HG02571 (cell line): ENCODE measurements around the gene ZNF428.

Experiments used
- ATAC-seq: cut with Tn5 transposase; IDR thresholded peaks from one replicate; pipeline ENCODE4 v1.9.1; 2021; ENCODE audit warnings: mild to moderate bottlenecking, moderate library complexity; ENCODE audit not compliant: unreplicated experiment

ZNF428 gene

GRCh38 chr19:43569657-43570056 is 49.8 kb downstream of the ZNF428 start:
- no peak for ATAC-seq

GRCh38 chr19:43564800-43565199 is 54.6 kb downstream of the ZNF428 start:
- ATAC-seq = no peak

- no peak for ATAC-seq
Observed at GRCh38 chr19:43563816-43564457, 55.5 kb downstream of the ZNF428 start.

DNA sequence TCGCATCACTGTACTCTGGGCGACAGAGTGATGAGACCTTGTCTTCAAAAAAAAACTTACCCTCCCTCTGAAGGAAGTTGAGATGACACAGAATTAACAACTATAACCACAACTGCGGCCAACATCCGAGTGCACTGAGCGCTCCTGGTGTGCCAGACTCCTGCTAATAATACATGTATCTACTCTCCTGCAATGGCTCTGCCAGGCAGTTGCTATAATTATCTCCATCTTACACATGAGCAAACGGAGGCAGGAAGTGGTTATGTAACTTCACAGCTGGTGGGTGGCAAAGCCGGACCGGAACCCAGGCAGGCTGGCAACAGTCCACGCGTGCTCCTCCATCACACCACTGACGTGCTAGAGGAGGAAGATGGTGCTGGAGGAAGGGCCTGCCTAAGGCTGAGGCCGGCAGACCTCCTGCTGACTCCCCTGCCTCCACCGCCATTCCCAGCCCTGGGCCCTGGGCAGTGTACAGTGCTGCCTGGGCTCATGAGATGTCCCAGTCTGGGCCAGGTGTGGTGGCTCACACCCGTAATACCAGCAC is 56.7 kb downstream of the ZNF428 start:
- ATAC-seq = no peak

DNA sequence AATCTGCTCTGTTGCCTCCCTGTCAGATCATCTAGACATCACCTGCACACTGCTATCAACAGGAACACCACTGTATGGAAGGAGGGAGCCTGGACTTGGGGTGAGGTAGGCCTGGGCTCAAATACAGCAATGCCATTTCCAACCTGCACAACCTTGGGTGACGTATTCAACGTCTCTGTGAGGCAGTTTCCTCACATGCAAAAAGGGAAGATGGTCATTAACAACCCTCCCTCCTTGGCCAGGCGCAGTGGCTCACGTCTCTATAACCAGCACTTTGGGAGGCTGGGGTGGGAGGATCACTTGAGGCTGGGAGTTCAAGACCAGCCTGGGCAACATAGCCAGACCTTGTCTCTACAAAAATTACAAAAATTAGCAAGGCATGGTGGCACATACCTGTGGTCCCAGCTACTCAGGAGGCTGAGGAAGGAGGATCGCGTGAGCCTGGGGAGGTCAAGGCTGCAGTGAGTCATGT is 57.2 kb downstream of the ZNF428 start:
- ATAC-seq = no peak

DNA sequence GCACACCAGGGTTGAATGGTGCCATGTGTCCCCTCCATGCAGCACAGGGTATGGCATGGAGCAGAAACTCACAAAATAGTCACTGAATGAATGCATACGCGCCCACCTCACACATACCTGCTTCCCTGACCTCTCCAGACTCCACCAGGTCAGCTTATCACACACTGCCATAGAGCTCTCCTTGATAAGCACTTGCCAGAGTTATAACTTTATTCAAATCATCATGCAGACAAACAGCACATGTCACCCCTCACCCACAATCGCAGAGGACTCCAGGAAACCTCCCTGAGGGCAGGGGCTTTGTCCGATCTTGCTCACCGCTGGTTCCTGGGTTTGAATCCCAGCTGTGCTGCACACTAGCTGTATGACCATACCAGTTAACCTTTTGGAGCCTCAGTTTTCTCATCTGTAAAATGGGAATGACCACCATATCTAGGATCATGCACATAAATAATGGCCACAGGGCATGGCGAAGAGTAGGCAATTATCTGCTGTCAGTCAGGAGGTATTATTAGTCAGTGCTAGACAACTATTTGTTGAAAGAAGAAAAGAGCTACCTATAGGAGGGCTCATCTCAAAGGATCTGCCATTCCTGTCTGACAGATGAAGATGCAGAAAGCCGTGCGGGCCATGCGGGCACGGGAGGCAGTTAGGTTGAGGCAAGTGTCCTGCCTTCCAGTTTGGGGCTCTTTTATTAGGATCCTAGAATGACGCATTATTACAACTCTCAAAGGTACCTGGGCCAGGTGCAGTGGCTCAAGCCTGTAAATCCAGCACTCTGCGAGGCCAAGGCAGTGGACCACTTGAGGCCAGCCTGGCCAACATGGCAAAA is 58.1 kb downstream of the ZNF428 start:
- no peak for ATAC-seq

- no peak for ATAC-seq
Observed at GRCh38 chr19:43560687-43561086, 58.7 kb downstream of the ZNF428 start.
